T47D (cell line): Measurements from ENCODE around the gene BMS1.
"Not testable (repeated sequence)": the region's sequence is repeated elsewhere in the genome, so short reads cannot be mapped to it uniquely, and the experiment has no call there.

Experiments used
- DNase-seq, 2 experiments: peaks; one replicate each; pipeline versions ENCODE4 v3.0.0 to v3.0.0-alpha.2; 2011 to 2012; ENCODE audit warnings: low read depth in 1 of 2, low spot score in 1 of 2
- JUND ChIP-seq: IDR thresholded peaks from 2 replicates; pipeline ENCODE4 v1.6.1; 2012; ENCODE audit warnings: low read depth
- in situ Hi-C: cut with HindIII; loops from 2 replicates; pipeline ENCODE4 v1.10.0; 2016; ENCODE audit warnings: low sequenced_read_pairs, low pct_unique_long_range_greater_than_20kb

BMS1 gene

GRCh38 chr10:42816912-42817311, 34.3 kb downstream of the BMS1 start:
- no peak for TF ChIP-seq JUND
- in situ Hi-C loops, result no loop called here
- no peak for DNase-seq

GRCh38 chr10:42817417-42817816, 34.8 kb downstream of the BMS1 start:
- in situ Hi-C loops, DNase-seq: not testable (repeated sequence)

- DNase-seq, in situ Hi-C loops: not testable (repeated sequence)
Measured at GRCh38 chr10:42826759-42827158, 44.2 kb downstream of the BMS1 start.

DNA sequence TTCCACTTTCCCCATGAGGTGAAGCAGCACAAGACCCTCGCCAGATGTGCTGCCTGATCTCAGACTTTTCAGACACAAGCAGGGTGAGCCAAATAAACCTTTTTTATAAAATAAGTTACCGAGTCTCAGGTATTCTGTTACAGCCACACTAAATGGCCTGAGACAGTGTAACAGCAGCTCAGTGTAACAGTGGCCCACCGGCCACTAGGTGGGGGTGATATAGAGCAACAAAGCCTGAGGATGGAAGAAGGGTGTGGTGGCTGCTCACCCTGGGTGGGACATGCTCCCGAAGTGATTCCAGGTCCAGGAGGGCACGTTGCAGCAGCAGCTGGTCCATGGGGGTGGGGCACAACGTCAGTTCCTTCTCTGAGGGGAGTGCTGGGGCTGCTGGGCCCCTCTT, 44.6 kb downstream of the BMS1 start:
- TF ChIP-seq JUND, result no peak
- in situ Hi-C loops, result no loop called here
- DNase-seq, result no peak

GRCh38 chr10:42828391-42828790, 45.8 kb downstream of the BMS1 start:
- in situ Hi-C loops, DNase-seq: not testable (repeated sequence)

- in situ Hi-C loops, result no loop called here
- TF ChIP-seq JUND, result no peak
- DNase-seq, result no peak
Measured at GRCh38 chr10:42830237-42830636, 47.6 kb downstream of the BMS1 start.

- in situ Hi-C loops, result no loop called here
- DNase-seq, result no peak
- no peak for TF ChIP-seq JUND
Measured at GRCh38 chr10:42836096-42836495, 53.5 kb downstream of the BMS1 start.

- in situ Hi-C loops, result no loop called here
- TF ChIP-seq JUND, result no peak
- peak; percentile 71 to 77 for DNase-seq
Measured at GRCh38 chr10:42836771-42837468, 54.3 kb downstream of the BMS1 start.

DNA sequence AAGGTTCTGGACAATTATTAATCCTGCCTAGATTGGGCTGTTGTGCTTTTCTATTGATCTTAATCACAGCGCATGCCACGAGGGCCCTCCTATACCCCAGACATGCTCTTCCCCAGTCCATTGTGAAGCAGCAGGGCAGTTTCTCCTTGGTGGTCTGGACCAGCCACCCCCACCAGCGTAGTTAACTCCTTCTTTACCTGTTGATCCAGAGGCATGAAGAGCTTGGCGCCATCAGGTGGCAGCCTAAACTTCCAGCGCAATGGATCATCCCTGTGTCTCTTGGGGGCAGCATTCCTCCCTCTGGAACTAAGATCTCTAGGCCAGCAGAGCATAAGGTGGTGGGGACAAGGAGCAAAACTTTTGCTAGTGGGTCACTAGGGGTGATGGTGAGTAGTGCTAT, 62.2 kb downstream of the BMS1 start:
- in situ Hi-C loops, DNase-seq: not testable (repeated sequence)

DNA sequence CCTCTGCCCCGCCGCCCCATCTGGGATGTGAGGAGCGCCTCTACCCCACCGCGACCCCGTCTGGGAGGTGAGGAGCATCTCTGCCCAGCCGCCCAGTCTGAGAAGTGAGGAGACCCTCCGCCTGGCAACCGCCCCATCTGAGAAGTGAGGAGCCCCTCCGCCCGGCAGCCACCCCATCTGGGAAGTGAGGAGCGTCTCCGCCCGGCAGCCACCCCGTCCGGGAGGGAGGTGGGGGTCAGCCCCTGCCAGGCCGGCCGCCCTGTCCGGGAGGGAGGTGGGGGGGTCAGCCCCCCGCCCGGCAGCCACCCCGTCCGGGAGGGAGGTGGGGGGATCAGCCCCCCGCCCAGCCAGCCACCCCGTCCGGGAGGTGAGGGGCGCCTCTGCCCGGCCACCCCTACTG, 64.7 kb downstream of the BMS1 start:
- DNase-seq, in situ Hi-C loops: not testable (repeated sequence)

GRCh38 chr10:42850931-42851330, 68.3 kb downstream of the BMS1 start:
- in situ Hi-C loops, result no loop called here
- no peak for TF ChIP-seq JUND
- DNase-seq, result no peak

DNA sequence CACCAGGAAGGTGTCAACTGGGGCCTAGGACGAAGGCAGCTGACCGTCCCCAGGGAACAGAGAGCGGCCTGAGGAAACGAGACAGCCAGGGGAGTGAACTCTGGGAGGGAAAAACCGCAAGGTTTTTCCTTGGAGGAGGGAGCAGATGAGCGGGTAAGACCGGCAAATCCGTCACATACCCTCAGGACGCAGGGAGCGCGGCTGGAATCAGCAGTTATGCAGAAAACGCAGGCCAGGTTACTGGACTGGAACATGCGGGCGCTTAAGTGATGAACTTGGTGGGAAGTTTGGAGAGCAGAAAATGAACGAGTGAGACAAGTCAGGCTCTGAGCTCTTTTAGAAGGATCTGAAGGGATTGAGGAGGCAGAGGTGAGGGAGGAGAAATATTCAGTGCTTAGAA, 76.7 kb downstream of the BMS1 start:
- DNase-seq, result no peak
- in situ Hi-C loops, result no loop called here
- no peak for TF ChIP-seq JUND

GRCh38 chr10:42860016-42860415, 77.4 kb downstream of the BMS1 start:
- in situ Hi-C loops, DNase-seq: not testable (repeated sequence)

DNA sequence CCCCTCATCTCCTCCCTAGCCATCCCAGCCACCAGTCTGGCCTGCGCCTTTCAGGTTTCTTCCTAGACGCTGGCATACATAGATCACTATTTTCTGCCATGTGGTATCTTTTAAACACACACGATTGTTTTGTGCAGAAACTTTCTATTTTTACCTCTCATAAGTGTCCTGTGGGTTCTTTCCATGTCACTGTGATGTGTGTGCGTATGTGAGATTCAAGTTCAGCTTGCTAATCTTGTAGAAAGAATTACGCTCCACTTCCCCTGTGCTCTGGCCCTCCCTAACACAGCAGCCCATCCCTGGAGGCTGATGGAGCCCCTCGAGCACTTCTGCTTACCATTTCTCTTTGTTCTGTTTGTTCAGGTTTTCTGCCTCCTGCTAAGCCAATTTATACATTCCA, 80.2 kb downstream of the BMS1 start:
- DNase-seq, in situ Hi-C loops: not testable (repeated sequence)
